HL-60/S4 (cell line): ENCODE results near the gene METTL24.

Source experiments
- in situ Hi-C: fragments of 300-500 bp; cut with MboI; formaldehyde crosslinking; loops from 2 replicates; pipeline ENCODE4 v1.14.3; 2022; ENCODE audit warnings: low sequenced_read_pairs

METTL24 gene

DNA sequence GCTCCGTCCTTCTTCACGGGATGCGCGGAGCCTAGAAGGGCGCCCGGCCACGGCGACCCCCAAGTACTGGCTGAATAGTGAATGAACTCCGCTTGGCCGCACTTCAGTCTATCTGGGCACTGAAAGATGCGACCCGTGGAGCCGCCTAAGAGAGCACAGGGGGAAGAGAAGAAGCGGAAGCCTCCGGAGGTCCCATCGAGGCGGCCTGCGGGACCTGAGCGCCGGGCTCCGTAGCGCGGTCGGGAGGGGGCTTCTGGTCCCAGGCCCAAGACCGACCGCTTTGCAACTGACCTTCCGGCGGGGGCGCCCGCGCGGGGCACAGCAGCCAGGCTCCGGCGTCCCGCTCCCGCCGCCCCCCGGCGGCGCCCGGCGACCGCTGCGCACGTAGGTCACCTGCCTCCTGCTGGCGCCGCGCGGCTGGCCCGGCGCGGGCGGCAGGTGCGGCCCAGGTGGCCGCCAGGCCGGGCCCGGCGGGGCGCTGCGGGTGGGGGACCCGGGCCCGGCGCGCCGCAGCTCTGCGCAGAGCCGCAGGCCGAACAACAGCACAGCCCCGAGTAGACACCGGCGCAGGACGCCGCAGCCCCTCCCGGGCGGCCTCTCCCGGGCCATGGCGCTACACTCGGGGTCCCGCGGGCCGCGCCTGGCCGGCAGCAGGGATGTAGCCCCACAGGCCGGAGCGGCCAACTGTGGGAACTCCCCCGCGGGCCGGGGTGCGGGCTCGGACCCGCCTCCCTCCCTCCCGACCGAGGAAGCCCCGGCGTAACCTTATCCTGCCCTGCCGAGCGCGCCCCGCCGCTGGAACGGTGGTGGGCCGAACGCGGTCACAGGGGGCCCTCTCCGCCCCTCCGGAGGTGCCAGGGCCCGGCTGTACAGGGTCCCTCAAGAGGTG, at the start of gene METTL24:
TSS of gene METTL24 (minus strand) at position 686 of the 889 bp plus-strand sequence. CDS start at position 609, 77 bp downstream.
- in situ Hi-C loops: no loop called here

DNA sequence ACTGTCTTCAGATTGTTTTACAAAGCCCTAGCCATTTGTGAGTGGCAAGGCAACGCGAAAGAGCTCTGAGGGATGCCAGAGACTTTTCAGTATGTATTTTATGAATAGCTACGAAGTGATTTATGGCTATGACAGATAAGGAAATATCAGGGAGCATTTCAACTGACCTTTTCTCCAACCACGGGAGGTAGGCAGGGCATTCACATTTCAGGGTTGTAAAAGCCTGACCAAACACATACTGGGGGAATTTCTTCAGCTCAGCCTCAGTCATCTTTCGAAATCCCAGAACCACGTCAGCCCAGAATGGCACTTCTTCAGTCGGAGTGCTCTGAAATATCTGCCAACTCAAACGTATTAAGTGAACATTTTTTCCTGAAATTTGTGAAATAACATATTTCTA, 46.5 kb upstream of the METTL24 start:
- in situ Hi-C loops: no loop called here

DNA sequence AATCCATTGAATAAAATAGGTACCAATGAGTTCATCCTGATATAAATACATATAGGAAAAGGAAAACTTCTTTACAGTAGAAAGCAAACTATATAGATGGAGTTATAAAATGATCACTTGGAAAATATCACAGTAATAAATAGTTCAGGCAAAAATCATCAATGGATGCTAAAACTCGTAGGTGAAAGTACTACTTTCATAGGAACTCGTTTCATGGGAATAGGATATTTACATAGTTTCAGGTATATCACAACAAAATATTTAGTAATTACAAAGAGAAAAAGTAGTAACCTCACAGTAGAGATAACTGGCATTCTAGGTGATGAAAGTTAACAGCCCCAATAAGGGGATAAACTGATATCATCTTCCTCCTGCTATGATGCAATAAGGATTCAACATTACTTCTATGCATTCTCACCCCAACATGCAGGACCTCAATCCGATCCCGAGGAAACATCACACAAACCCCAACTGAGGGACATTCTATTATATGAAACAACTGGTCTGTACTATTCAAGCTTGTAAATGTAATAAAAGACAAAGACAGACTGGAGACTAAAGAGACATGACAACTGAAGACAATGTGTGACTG, 43.5 kb upstream of the METTL24 start:
- in situ Hi-C loops: no loop called here

DNA sequence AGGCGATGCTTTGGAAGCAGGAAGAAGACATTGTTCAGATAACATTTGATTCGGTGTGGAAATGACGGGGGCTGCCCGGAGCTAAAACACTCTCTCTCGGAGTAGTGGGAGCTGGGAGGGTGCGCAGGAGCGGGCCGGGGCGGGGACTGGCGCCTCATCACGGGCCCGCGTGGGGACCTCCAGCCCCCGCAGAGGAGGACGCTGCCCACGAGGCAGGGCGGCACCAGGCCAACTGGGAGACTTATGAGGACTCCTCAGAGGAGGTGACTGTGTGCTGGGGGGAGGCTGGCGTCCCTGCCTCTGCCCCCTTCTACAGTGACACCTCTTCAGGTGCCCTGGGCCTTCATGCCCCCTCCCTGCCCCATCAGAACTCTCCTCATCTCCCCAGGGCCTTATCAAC, 42.1 kb upstream of the METTL24 start:
- in situ Hi-C loops: no loop called here

DNA sequence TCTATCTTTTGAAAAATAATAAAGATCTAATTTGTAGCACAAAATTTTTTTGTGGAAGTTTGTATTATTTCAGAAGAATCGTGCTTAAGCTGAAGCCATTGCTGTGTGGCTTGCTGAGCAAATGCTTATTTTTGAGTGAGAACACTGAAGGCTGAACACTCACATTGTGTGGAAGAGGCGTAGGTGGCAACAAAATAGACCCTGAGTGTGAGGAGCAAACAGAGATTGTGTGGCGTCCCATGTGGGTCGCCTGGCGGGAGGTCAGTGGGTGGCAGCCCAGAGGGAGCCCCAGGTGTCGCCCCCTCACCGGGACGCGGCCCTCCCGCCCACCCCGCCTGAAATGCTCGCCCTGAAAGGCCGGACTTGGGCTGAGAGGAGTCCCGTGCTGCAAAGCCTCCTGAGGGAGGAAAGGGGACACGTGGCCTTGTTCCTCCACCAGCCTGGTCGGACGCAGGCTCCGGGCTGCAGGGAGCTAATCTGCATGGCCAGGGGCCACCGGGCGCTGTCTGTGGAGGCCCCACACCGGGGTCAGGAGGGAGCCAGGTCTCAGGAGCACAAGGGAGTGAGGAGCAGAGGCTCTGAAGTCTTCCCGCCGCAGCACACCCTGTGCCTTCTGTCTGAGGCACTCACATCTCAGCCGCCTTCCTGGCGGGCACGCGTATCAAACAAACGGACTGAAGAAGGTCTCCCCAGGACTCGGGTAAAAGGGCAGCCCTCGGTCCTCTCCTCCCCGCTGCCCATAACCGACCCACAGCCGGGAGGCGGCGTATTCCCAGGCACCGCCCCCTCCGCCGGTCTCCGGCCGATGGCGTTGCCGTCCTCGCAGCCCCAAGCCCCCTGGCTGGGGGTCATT, 41.3 kb upstream of the METTL24 start:
- in situ Hi-C loops: loop anchor here (25.0 kb wide), 2 partner anchors 687 to 862 kb away; no protein-coding TSS in a partner anchor

DNA sequence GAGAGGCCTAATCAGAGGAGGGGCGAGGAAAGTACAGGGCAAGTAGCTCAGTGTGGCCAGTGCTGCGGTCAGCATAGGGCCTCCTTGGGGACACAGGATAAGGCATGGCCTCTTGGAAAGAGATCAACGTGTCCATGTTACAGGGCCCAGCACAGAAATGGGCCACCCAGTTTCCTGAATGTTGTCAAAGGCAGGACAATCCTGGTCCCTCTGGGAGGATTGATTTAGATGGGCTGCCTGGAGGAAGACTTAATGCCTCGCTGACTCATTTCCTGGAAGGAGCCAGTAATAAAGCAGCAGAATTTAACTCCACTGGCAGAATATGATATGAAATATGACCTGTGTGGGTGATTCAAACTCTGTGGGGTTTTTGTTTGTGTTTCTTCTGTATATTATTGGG, 40.6 kb upstream of the METTL24 start:
- in situ Hi-C loops: loop anchor here (25.0 kb wide), 2 partner anchors 686 to 861 kb away; no protein-coding TSS in a partner anchor

- in situ Hi-C loops: loop anchor here (25.0 kb wide), 2 partner anchors 683 to 858 kb away; no protein-coding TSS in a partner anchor
These were observed 37.1 kb upstream of the METTL24 start for GRCh38 chr6:110395221-110395620.

GRCh38 chr6:110394409-110394808, 36.3 kb upstream of the METTL24 start:
- in situ Hi-C loops: loop anchor here (25.0 kb wide), 2 partner anchors 682 to 857 kb away; no protein-coding TSS in a partner anchor

DNA sequence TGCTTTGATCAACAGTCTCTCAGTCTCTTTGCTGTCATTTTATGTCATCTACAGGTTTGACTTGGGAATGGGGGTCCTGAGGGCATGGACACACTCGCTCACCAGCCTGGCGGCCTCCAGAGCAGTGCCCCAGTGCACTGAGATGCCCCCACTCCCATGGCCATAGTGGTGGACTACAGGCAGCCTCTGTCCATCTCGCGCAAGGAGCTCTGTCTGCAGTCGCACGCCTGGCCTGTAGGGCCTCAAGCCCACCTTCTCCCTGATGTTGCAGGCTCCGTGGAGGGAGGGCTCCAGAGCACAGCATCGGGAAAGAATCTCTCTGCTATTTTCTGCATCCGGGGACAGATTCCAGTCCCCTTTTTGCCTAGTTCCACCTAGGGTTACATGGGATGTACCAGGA, 34.6 kb upstream of the METTL24 start:
- in situ Hi-C loops: loop anchor here (25.0 kb wide), 2 partner anchors 680 to 855 kb away; no protein-coding TSS in a partner anchor

- in situ Hi-C loops: loop anchor here (25.0 kb wide), 2 partner anchors 678 to 853 kb away; no protein-coding TSS in a partner anchor
These were observed 32.3 kb upstream of the METTL24 start for GRCh38 chr6:110390404-110390803.

DNA sequence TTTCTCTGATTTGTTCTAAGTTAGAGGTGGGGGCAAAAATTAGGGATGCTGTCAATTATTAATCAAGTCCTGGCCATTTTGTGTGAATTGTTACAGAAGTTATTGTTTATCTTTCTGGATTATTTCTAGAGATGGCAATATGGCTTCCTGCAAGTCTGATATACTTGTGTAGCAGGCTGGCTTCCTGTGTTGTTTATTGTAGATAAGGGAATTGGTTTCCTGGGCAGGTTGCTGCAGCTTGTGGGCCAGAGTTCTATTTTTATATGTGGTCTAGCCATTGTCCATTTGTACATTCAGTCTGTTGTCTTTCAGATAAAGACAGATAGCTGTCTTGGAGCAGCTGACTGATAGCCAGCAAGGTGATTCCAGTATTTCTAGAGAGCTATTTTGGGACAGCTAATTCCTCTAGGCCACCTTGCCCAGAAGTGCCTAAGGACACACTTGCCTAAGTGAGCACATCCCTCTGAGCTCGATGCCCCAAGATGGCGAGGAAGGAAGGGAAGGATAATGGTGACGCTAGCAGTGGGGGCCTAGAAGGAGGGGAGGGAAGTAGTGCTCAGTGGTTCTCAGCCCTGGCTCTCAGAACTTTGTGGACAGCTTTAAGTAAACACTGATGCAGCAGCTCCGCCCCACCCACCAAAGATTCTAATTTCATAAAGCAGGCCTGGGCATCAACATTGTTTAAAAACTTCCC, 31.7 kb upstream of the METTL24 start:
- in situ Hi-C loops: loop anchor here (25.0 kb wide), 2 partner anchors 678 to 853 kb away; no protein-coding TSS in a partner anchor

GRCh38 chr6:110387986-110388385, 29.8 kb upstream of the METTL24 start:
- in situ Hi-C loops: loop anchor here (25.0 kb wide), 2 partner anchors 676 to 851 kb away; no protein-coding TSS in a partner anchor

GRCh38 chr6:110385458-110385863, 27.3 kb upstream of the METTL24 start:
- in situ Hi-C loops: loop anchor here (25.0 kb wide), 2 partner anchors 673 to 848 kb away; no protein-coding TSS in a partner anchor

- in situ Hi-C loops: loop anchor here (25.0 kb wide), 2 partner anchors 666 to 841 kb away; no protein-coding TSS in a partner anchor
These were observed 20.4 kb upstream of the METTL24 start for GRCh38 chr6:110378552-110378951.

DNA sequence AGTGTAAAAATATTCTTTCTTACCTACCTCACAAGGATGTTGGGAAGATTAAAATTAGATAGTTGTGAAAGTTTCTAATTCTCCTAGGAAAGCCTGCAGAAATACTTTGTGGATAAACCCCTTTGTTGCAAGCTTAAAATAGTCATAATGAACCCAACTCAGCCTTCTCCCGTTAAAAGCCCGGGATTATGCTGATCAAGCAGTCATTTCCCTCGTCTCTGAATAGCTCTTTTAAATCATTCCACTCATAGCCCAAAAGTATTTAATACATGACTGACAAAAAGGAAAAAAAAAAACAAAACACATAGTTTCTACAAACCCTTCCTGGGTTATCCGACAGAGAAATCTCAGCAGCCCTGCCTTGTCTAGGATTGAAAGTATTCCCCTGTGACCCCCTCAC, 10.9 kb upstream of the METTL24 start:
- in situ Hi-C loops: no loop called here

GRCh38 chr6:110368284-110368683, 10.1 kb upstream of the METTL24 start:
- in situ Hi-C loops: no loop called here

DNA sequence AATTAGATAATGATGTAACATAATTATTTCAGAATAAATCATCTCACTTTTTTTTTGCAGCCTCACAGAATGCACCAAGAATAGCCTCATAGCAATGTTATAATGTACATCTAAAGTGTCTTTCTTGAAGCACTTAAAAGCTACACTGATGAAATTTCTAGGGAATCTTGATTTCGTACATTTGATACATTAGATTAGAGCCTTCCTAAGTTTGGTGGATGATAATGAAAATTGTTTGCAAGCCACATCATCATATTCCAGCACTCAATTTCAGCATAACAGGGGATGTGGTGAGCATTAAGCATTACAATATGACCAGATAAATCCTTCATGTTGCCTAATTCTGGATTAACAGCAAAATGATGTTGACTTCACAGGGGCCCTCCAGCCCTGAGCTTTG, 9.7 kb upstream of the METTL24 start:
- in situ Hi-C loops: no loop called here

- in situ Hi-C loops: no loop called here
These were observed 8.8 kb upstream of the METTL24 start for GRCh38 chr6:110366975-110367374.

- in situ Hi-C loops: no loop called here
These were observed 8.1 kb upstream of the METTL24 start for GRCh38 chr6:110366256-110366655.
